Measurements from ENCODE around the gene TCERG1L.

- TF ChIP-seq POLR2AphosphoS5 (IDR thresholded peaks at IDR 0.05; ENCODE audit: low read depth, low read length) (no peak), TAF1 (IDR thresholded peaks at IDR 0.05; ENCODE audit: borderline replicate concordance, low read depth, low read length) (no peak)
These were observed 146.4 kb downstream of the TCERG1L start for GRCh38 chr10:131165092-131165491.
